Cardiac muscle cell (in vitro differentiated cells and primary cell): ENCODE measurements around the gene NIM1K. TPM values are rescaled to one million over a fixed set of nuclear protein-coding genes. Genes with fewer than 3 reads are reported as not detected.
"Not testable (repeated sequence)": the region's sequence is repeated elsewhere in the genome, so short reads cannot be mapped to it uniquely, and the experiment has no call there.

ENCODE experiments used
- DNase-seq, 2 donors: peaks; one replicate each; pipeline versions ENCODE4 v3.0.0 to v3.0.0-alpha.2; 2010 to 2017; ENCODE audit warnings: low read depth in 1 of 2, low spot score in 1 of 2
- H3K27ac ChIP-seq: fragments of 200-600 bp; sonication (generic); 2 replicates; pipeline ENCODE4 v1.5.1; 2016
- H3K27me3 ChIP-seq: fragments of 200-600 bp; sonication (generic); 2 replicates; pipeline ENCODE4 v1.6.0; 2016; ENCODE audit warnings: control low read depth
- H3K36me3 ChIP-seq: fragments of 200-600 bp; sonication (generic); 2 replicates; pipeline ENCODE4 v1.5.1; 2016; ENCODE audit warnings: control low read depth
- H3K4me1 ChIP-seq: fragments of 200-600 bp; sonication (generic); 2 replicates; pipeline ENCODE4 v1.8.1; 2017; ENCODE audit warnings: low read depth, mild to moderate bottlenecking, mixed run types
- H3K4me3 ChIP-seq: fragments of 200-600 bp; sonication (generic); 2 replicates; pipeline ENCODE4 v1.5.1; 2016; ENCODE audit warnings: mild to moderate bottlenecking
- H3K9me3 ChIP-seq: fragments of 200-600 bp; sonication (generic); 2 replicates; pipeline ENCODE4 v1.5.1; 2017; ENCODE audit warnings: low read depth, mild to moderate bottlenecking, control low read depth
- CTCF ChIP-seq: IDR thresholded peaks from 2 replicates; pipeline ENCODE4 v1.5.1; 2012; ENCODE audit warnings: low read depth, mild to moderate bottlenecking, low read length
- polyA plus RNA-seq: library from polyadenylated mRNA; unstranded; fragments of >200 nt; fragmentation: Nextera tagmentation; extraction: Ambion mirVana; gene quantifications from 2 replicates; pipeline ENCODE4 v1.2.1, GENCODE V29; 2016
- total RNA-seq: library from RNA; depleted of rRNA; stranded (reverse); fragments of >200 nt; gene quantifications from 2 replicates; pipeline ENCODE4 v1.2.3, GENCODE V29; 2016

The NIM1K gene
- total and polyA plus RNA-seq, 2 experiments from 2014 or later, result 0.27 to 0.98 TPM

- Histone ChIP-seq H3K27me3 (no peaks in the 10 kb centered on the region), H3K4me1 (no peaks in the 10 kb centered on the region), H3K36me3 (peaks cover 28% of the 10 kb centered on the region), H3K4me3 (no peak overlapping the region), H3K9me3 (no peaks in the 10 kb centered on the region), H3K27ac (no peak overlapping the region)
- DNase-seq, result no peak
- no peak for TF ChIP-seq CTCF
These were observed 20.6 kb upstream of the NIM1K start for GRCh38 chr5:43171451-43171850.

- no peak overlapping the region for H3K27ac ChIP-seq
- no peaks in the 10 kb centered on the region for H3K9me3 ChIP-seq
- H3K4me1 ChIP-seq, result no peaks in the 10 kb centered on the region
- H3K27me3 ChIP-seq, result no peaks in the 10 kb centered on the region
- no peak overlapping the region for H3K4me3 ChIP-seq
- no peak for TF ChIP-seq CTCF
- no peak for DNase-seq
- H3K36me3 ChIP-seq, result peaks cover 29% of the 10 kb centered on the region
These were observed 20.1 kb upstream of the NIM1K start for GRCh38 chr5:43171926-43172325.

GRCh38 chr5:43172779-43173178 is 19.2 kb upstream of the NIM1K start:
- Histone ChIP-seq H3K4me1 (no peaks in the 10 kb centered on the region), H3K27ac (no peak overlapping the region), H3K27me3 (no peaks in the 10 kb centered on the region), H3K9me3 (no peaks in the 10 kb centered on the region), H3K36me3 (peaks cover 26% of the 10 kb centered on the region), H3K4me3 (no peak overlapping the region)
- DNase-seq, result no peak
- TF ChIP-seq CTCF, result no peak

- Histone ChIP-seq H3K27me3 (no peaks in the 10 kb centered on the region), H3K4me3 (no peak overlapping the region), H3K9me3 (no peaks in the 10 kb centered on the region), H3K27ac (no peak overlapping the region), H3K4me1 (no peaks in the 10 kb centered on the region), H3K36me3 (peaks cover 20% of the 10 kb centered on the region)
- TF ChIP-seq CTCF, result no peak
- DNase-seq, result no peak
These were observed 17.4 kb upstream of the NIM1K start for GRCh38 chr5:43174586-43174985.

GRCh38 chr5:43179836-43180235 is 12.2 kb upstream of the NIM1K start:
- peaks cover 6% of the 10 kb centered on the region for H3K36me3 ChIP-seq
- H3K27me3 ChIP-seq, result no peaks in the 10 kb centered on the region
- DNase-seq, result no peak
- H3K27ac ChIP-seq, result no peak overlapping the region
- no peak overlapping the region for H3K4me3 ChIP-seq
- no peaks in the 10 kb centered on the region for H3K4me1 ChIP-seq
- TF ChIP-seq CTCF, result no peak
- no peaks in the 10 kb centered on the region for H3K9me3 ChIP-seq

- DNase-seq, result no peak
- Histone ChIP-seq H3K9me3 (no peaks in the 10 kb centered on the region), H3K27me3 (no peaks in the 10 kb centered on the region), H3K4me1 (no peaks in the 10 kb centered on the region), H3K4me3 (no peak overlapping the region), H3K27ac (no peak overlapping the region), H3K36me3 (no peaks in the 10 kb centered on the region)
- no peak for TF ChIP-seq CTCF
These were observed 9.6 kb upstream of the NIM1K start for GRCh38 chr5:43182421-43182820.

- H3K9me3 ChIP-seq, H3K27ac ChIP-seq, H3K4me3 ChIP-seq, H3K36me3 ChIP-seq, DNase-seq, H3K27me3 ChIP-seq, H3K4me1 ChIP-seq: not testable (repeated sequence)
These were observed 8.9 kb upstream of the NIM1K start for GRCh38 chr5:43183101-43183500.
